C4-2B (cell line): ENCODE results near the gene SYN1.

Source experiments
- H3K27ac ChIP-seq: fragments of 450-650 bp; 2 replicates; pipeline ENCODE4 v1.5.1; 2017
- CTCF ChIP-seq: fragments of 450-650 bp; conservative IDR thresholded peaks from 2 replicates; pipeline ENCODE4 v1.5.1; 2017; ENCODE audit warnings: mild to moderate bottlenecking
- ZFX ChIP-seq: fragments of 450-650 bp; IDR thresholded peaks from 2 replicates; pipeline ENCODE4 v1.6.1; 2017

SYN1 gene

GRCh38 chrX:47645530-47645929, 25.9 kb upstream of the SYN1 start:
- TF ChIP-seq CTCF = no peak
- TF ChIP-seq ZFX = no peak

GRCh38 chrX:47644557-47645091, 25.0 kb upstream of the SYN1 start:
- H3K27ac ChIP-seq = no peak overlapping the region
- TF ChIP-seq CTCF (peak; percentile 21; the same call in 1 of the 2 replicates), ZFX (no peak)

More at GRCh38 chrX:47645530-47645929, 25.9 kb upstream of the SYN1 start:
- no peak overlapping the region for H3K27ac ChIP-seq

GRCh38 chrX:47643926-47644325, 24.3 kb upstream of the SYN1 start:
- no peak overlapping the region for H3K27ac ChIP-seq
- TF ChIP-seq ZFX (no peak), CTCF (0 out of 2 replicates have a peak, but pooled peaks have one; percentile 3)

- TF ChIP-seq ZFX (no peak), CTCF (no peak)
- no peak overlapping the region for H3K27ac ChIP-seq
These were observed 19.2 kb upstream of the SYN1 start for GRCh38 chrX:47638816-47639215.

- TF ChIP-seq ZFX (no peak), CTCF (no peak)
- H3K27ac ChIP-seq = no peak overlapping the region
These were observed 18.0 kb upstream of the SYN1 start for GRCh38 chrX:47637546-47638195.

- TF ChIP-seq CTCF = no peak
- no peak for TF ChIP-seq ZFX
- no peak overlapping the region for H3K27ac ChIP-seq
These were observed 15.4 kb upstream of the SYN1 start for GRCh38 chrX:47634871-47635575.
